Measurements from ENCODE around the gene EPB41L2. TPM values are rescaled to one million over a fixed set of nuclear protein-coding genes. Genes with fewer than 3 reads are reported as not detected.

The EPB41L2 gene
- total and polyA plus RNA-seq, 2 donors (not counting 1 experiment from before 2014, with no cell fraction given), result 113 to 264 TPM

DNA sequence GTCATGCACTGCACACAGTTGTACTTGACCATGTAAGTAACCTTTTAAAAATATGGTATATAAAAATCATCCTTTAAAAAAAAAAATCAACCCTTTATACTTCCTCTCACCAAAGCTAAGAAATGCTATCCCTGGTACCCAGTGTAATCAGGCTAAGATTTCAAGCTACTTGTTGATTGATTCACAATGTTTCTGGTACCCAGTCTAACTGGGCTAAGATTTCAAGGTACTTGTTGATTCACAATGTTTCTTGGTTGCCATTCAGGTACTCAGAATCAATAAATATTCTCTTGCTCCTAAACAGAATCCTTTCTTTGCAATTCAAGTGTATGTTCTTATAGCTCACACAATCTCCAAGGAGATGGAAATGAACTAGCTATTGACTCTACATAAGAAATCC, 159.4 kb downstream of the EPB41L2 start:
- Histone ChIP-seq H4K20me1 (ENCODE audit: control insufficient read depth, extremely low read depth, insufficient read depth, low read length) (peaks cover 2% of the 10 kb centered on the region), H3K27me3 (ENCODE audit: control insufficient read depth, insufficient read depth, low read length) (no peaks in the 10 kb centered on the region), H3K27ac (ENCODE audit: insufficient read depth, low read length) (no peak overlapping the region), H3K4me1 (ENCODE audit: control insufficient read depth, extremely low read depth, insufficient read depth, low read length) (peaks cover 25% of the 10 kb centered on the region), H3K36me3 (ENCODE audit: control insufficient read depth, insufficient read depth, low read length) (peaks cover 4% of the 10 kb centered on the region), H3K9me3 (ENCODE audit: control insufficient read depth, insufficient read depth, low read depth, low read length) (no peaks in the 10 kb centered on the region), H2AFZ (ENCODE audit: low read length) (no peak overlapping the region), H3K79me2 (ENCODE audit: control insufficient read depth, insufficient read depth, low read length) (peaks cover 2% of the 10 kb centered on the region), H3K4me3 (replicated peaks in 1 of 4; ENCODE audit: control extremely low read depth in 1 of 4, insufficient read depth in 1 of 4, low read depth in 3 of 4, low read length in 4 of 4) (no peak overlapping the region), H3K4me2 (ENCODE audit: extremely low read depth, insufficient read depth, low read length) (no peak overlapping the region), H3K9ac (ENCODE audit: insufficient read depth, low read length) (no peak overlapping the region)
- TF ChIP-seq, protein P1, sequence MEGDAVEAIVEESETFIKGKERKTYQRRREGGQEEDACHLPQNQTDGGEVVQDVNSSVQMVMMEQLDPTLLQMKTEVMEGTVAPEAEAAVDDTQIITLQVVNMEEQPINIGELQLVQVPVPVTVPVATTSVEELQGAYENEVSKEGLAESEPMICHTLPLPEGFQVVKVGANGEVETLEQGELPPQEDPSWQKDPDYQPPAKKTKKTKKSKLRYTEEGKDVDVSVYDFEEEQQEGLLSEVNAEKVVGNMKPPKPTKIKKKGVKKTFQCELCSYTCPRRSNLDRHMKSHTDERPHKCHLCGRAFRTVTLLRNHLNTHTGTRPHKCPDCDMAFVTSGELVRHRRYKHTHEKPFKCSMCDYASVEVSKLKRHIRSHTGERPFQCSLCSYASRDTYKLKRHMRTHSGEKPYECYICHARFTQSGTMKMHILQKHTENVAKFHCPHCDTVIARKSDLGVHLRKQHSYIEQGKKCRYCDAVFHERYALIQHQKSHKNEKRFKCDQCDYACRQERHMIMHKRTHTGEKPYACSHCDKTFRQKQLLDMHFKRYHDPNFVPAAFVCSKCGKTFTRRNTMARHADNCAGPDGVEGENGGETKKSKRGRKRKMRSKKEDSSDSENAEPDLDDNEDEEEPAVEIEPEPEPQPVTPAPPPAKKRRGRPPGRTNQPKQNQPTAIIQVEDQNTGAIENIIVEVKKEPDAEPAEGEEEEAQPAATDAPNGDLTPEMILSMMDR (conservative IDR thresholded peaks at IDR 0.05 in 1 of 2, IDR thresholded peaks at IDR 0.05 in 1 of 2; ENCODE audit: low read depth in 1 of 2, low read length in 2 of 2), result no peak
- no peak for TF ChIP-seq EZH2 (IDR thresholded peaks at IDR 0.05; ENCODE audit: low read length, missing control alignments)
- no peak for DNase-seq (ENCODE audit: low read depth in 2 of 2)

DNA sequence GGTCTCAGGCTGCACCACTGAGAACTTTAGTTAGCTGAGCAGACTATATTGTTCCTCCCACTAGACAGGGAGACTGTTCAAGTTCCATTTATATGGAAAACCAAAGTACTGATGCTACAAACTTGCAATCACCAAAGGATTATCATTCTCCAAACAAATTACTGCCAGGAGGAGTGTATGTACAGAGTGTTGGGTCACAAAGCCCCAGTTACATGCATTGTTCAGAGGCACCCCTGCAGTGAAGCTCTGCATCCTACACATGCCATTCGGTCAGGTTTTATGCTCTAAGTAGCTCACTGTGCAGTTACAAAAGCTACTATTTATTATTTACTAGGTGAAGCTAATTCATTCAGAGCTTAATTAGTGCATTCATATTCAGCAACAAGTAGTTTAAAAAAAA, 160.0 kb downstream of the EPB41L2 start:
- H2AFZ ChIP-seq (ENCODE audit: low read length), result no peak overlapping the region
- TF ChIP-seq, protein P1 (conservative IDR thresholded peaks at IDR 0.05 in 1 of 2, IDR thresholded peaks at IDR 0.05 in 1 of 2; ENCODE audit: low read depth in 1 of 2, low read length in 2 of 2), result no peak
- no peak for TF ChIP-seq EZH2 (IDR thresholded peaks at IDR 0.05; ENCODE audit: low read length, missing control alignments)
- H3K79me2 ChIP-seq (ENCODE audit: control insufficient read depth, insufficient read depth, low read length), result peaks cover 2% of the 10 kb centered on the region
- no peaks in the 10 kb centered on the region for H3K9me3 ChIP-seq (ENCODE audit: control insufficient read depth, insufficient read depth, low read depth, low read length)
- no peak for DNase-seq (ENCODE audit: low read depth in 2 of 2)
- no peak overlapping the region for H3K27ac ChIP-seq (ENCODE audit: insufficient read depth, low read length)
- H3K4me2 ChIP-seq (ENCODE audit: extremely low read depth, insufficient read depth, low read length), result no peak overlapping the region
- no peak overlapping the region for H3K4me3 ChIP-seq (replicated peaks in 1 of 4; ENCODE audit: control extremely low read depth in 1 of 4, insufficient read depth in 1 of 4, low read depth in 3 of 4, low read length in 4 of 4)
- peaks cover 22% of the 10 kb centered on the region for H3K4me1 ChIP-seq (ENCODE audit: control insufficient read depth, extremely low read depth, insufficient read depth, low read length)
- peaks cover 2% of the 10 kb centered on the region for H4K20me1 ChIP-seq (ENCODE audit: control insufficient read depth, extremely low read depth, insufficient read depth, low read length)
- no peaks in the 10 kb centered on the region for H3K27me3 ChIP-seq (ENCODE audit: control insufficient read depth, insufficient read depth, low read length)
- peaks cover 4% of the 10 kb centered on the region for H3K36me3 ChIP-seq (ENCODE audit: control insufficient read depth, insufficient read depth, low read length)
- no peak overlapping the region for H3K9ac ChIP-seq (ENCODE audit: insufficient read depth, low read length)

DNA sequence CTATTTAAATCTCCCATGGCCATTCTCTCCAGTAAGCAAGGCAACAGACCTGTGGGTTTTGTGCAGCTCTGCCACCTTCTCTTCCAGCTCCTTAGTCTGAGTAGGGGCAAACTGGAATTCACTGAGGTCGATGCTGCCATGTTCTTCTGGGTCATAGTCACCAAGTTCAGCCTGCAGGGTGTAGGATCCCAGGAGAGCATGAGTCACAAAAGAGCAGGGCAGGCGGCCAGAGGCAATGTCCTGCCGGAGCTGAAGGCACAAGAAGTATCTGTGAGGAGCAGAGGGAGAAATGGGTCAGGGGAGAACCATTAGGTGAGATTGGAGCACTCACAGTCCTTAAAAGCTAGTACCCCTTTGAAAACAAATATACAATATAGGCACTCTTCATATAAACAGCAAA, 162.1 kb downstream of the EPB41L2 start:
- no peaks in the 10 kb centered on the region for H3K27me3 ChIP-seq (ENCODE audit: control insufficient read depth, insufficient read depth, low read length)
- no peaks in the 10 kb centered on the region for H4K20me1 ChIP-seq (ENCODE audit: control insufficient read depth, extremely low read depth, insufficient read depth, low read length)
- no peaks in the 10 kb centered on the region for H3K9me3 ChIP-seq (ENCODE audit: control insufficient read depth, insufficient read depth, low read depth, low read length)
- H2AFZ ChIP-seq (ENCODE audit: low read length), result no peak overlapping the region
- no peak overlapping the region for H3K9ac ChIP-seq (ENCODE audit: insufficient read depth, low read length)
- peak; percentile 78 for DNase-seq (ENCODE audit: low read depth in 2 of 2)
- no peak overlapping the region for H3K4me2 ChIP-seq (ENCODE audit: extremely low read depth, insufficient read depth, low read length)
- peaks cover 9% of the 10 kb centered on the region for H3K4me1 ChIP-seq (ENCODE audit: control insufficient read depth, extremely low read depth, insufficient read depth, low read length)
- no peak for TF ChIP-seq EZH2 (IDR thresholded peaks at IDR 0.05; ENCODE audit: low read length, missing control alignments)
- TF ChIP-seq, protein P1 (conservative IDR thresholded peaks at IDR 0.05 in 1 of 2, IDR thresholded peaks at IDR 0.05 in 1 of 2; ENCODE audit: low read depth in 1 of 2, low read length in 2 of 2), result no peak
- no peak overlapping the region for H3K27ac ChIP-seq (ENCODE audit: insufficient read depth, low read length)
- peaks cover 1% of the 10 kb centered on the region for H3K79me2 ChIP-seq (ENCODE audit: control insufficient read depth, insufficient read depth, low read length)
- H3K4me3 ChIP-seq (replicated peaks in 1 of 4; ENCODE audit: control extremely low read depth in 1 of 4, insufficient read depth in 1 of 4, low read depth in 3 of 4, low read length in 4 of 4), result no peak overlapping the region
- peaks cover 4% of the 10 kb centered on the region for H3K36me3 ChIP-seq (ENCODE audit: control insufficient read depth, insufficient read depth, low read length)
